D341Med (cell line): ENCODE measurements around the gene ADAM15.

Source experiments
- DNase-seq: peaks from one replicate; pipeline ENCODE4 v3.0.0; 2012; ENCODE audit warnings: low spot score

The ADAM15 gene

GRCh38 chr1:155049651-155050559, 1.2 kb upstream of the ADAM15 start:
- no peak for DNase-seq

DNA sequence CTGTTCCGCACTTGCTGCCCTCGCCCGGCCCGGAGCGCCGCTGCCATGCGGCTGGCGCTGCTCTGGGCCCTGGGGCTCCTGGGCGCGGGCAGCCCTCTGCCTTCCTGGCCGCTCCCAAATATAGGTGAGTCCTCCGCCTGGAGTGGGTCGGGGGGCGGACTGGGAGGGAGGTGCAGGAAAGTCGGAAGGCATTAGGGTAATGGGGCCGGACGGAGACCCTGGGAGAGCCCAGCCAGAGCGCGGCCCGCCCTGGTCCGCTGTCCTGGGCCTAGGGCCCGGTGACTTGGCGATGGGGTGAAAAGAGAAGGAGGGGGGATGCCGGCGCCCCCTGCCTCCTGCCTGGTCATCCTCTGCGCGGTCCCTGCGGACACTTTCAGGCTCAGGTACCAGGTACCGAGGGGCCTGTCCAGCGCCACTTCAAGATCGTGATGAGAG, 243 bp downstream of the ADAM15 start:
- DNase-seq = no peak

DNA sequence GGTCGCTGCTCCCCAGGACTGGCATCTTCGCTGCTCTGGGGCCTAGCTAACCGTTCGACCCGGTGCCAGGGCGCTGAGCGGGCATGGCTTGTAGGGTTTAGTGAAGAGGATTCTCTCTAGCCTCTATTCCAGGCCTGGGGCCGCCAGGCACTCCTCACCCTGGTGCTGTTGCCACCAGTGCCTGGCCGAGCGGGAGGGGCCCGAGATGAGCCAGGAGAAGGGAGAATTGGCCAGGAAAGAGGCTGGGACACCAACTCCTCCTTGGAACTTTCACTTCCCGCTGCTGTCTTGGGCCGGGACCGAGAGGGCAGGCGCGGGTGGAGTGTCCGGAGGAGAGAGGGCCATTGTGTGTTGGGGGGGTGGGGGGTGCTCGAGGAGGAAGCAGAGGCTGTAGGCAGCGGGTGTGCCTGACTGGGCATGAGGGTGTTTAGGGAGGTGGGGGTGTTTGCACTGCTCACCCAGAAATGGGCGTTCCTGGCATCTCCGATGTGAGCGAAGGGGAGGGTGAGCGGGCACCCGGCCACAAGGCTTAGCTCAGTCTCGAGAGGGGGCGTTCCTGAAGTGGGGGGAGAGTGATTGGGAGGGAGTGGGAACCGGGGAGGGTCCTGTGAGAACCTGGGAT, 772 bp downstream of the ADAM15 start:
- peak; percentile 73 for DNase-seq

- no peak for DNase-seq
Observed at GRCh38 chr1:155052439-155053395, 1.6 kb downstream of the ADAM15 start.

DNA sequence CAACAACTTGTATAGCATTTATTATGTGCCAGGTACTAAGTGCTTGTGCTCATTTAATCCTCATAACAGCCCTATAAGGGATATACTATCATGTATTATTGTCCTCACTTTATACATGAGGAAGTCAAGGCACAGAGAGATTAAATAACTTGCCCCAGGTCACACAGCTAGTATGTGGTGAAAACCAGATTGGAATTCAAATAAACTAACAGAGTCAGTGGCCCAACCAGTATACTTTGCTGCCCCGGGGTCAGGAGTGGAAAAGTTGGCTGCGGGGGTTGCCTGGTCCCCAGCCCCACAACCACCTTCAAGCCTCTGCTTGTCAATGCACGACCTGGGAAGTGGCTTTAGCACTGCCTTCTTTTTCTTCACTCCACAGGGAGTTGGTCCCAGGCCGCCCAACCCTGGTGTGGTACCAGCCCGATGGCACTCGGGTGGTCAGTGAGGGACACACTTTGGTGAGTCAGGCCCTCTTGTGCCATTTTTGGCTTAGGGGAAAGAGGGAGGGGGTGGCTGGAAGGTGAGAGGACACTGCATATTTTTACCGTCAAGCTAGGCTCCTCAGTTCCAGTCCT, 2.5 kb downstream of the ADAM15 start:
- no peak for DNase-seq

DNA sequence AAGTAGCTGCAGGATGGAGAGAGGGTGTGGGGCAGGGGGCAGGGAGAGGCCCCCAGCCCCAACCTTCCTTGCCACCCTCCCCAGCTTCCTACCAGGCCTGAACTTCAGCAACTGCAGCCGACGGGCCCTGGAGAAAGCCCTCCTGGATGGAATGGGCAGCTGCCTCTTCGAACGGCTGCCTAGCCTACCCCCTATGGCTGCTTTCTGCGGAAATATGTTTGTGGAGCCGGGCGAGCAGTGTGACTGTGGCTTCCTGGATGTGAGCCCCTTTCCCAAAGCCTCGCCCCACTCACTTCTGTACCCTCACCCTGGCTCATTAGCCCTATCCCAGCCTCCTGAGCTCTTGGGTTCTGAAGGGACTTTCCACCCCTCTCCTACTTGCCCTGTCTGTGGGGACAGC, 6.0 kb downstream of the ADAM15 start:
- no peak for DNase-seq

- no peak for DNase-seq
Observed at GRCh38 chr1:155057788-155058211, 6.7 kb downstream of the ADAM15 start.

DNA sequence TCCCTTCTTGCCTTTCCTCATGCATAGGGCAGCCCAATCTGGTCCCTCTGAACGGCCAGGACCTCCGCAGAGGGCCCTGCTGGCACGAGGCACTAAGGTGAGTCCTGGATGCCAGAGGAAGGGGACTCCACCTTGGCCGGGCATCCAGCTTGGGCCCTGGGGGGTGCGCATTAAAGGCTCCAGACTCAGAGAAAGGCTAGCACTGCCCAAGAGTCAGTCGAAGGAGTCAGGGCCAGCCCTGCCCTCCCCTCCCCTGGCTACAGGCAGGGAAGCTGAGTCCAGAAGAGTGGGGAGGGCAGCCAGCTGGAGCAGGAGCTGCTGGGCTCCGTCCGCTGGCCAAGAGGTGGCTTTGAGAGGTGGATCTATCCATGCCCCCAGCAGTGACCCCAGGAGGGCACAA, 9.6 kb downstream of the ADAM15 start:
- DNase-seq = no peak

DNA sequence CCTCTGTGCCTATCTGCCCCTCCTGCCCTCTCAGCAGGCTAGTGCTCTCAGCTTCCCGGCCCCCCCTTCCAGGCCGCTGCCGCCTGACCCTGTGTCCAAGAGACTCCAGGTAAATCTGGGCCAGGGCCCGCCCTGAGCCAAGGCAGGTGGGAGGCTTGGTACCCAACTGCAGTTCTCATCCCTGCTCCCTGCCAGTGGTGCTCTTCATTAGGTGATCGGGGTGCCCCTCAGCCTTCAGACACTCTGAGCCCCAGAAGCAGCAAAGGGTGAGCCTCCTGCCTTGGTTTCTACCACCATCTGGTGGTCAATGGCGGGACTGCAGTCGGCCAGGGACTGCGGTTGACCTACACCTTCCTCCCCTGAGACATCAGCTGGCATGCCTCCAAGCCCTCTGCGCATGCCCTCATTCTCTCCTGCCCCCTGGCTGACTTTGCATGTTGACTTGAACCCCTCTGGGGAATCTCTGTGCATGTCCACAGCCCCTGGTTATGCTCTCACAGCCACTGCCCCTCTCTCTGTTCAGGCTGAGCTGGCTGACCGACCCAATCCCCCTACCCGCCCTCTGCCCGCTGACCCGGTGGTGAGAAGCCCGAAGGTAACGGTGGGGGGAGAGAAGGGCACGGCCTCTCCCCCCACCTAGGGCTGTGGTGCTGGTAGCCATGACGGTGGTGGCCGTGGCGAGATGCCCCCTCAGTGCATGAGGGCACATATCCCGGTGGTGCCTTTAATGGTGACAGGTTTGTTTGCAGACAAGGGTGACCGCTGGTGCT, 10.4 kb downstream of the ADAM15 start:
- DNase-seq = peak; percentile 92

GRCh38 chr1:155062151-155062686, 11.1 kb downstream of the ADAM15 start:
- DNase-seq = peak; percentile 67

GRCh38 chr1:155062702-155063411, 11.7 kb downstream of the ADAM15 start:
- DNase-seq = peak; percentile 93

- peak; percentile 85 for DNase-seq
Observed at GRCh38 chr1:155063550-155064110, 12.5 kb downstream of the ADAM15 start, which contains the start of gene EFNA4. Gene EFNA4 (plus strand): TSS chr1:155063740. CDS start chr1:155063824, 84 bp downstream.

GRCh38 chr1:155064111-155064831, 13.2 kb downstream of the ADAM15 start:
- no peak for DNase-seq

- no peak for DNase-seq
Observed at GRCh38 chr1:155064832-155065429, 13.8 kb downstream of the ADAM15 start.

- DNase-seq = no peak
Observed at GRCh38 chr1:155066777-155067176, 15.7 kb downstream of the ADAM15 start.

DNA sequence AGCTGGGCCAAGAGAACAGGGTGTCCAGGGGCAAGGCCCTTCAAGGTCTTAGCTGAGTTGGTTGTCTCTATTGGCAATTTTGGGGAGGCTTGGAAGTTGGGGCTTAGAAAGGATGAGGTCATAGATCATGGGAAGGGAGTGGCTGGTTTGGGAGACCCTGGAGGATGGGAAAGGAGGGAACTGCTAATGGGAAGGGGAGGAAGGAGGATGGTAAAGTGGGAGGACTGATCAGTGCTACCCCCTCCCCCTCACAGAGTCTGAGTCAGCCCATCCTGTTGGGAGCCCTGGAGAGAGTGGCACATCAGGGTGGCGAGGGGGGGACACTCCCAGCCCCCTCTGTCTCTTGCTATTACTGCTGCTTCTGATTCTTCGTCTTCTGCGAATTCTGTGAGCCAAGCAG, 17.5 kb downstream of the ADAM15 start:
- DNase-seq = no peak

GRCh38 chr1:155069551-155070157, 18.5 kb downstream of the ADAM15 start:
- DNase-seq = no peak

DNA sequence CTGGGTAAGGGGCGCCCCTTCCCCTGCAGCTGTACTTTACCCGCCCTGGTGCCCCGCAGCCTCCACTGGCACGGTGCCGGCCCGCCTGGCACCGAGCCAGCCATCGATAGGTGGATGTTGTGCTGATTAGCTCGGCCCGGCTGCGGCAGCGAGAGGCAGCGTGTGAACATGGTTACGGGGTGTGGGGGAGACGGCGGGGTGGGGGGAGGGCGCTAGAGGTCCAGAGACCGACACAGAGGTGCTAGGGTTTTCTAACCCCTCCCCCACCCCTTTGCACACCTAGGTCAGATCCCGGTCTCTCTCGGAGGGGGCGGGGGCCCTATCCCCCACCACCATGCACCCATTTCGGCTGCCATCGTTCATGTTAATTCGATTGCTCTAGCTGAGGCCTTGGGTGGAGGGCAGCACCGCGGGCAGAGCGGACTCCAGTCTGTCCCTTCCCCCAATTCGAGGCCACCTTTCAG, 19.1 kb downstream of the ADAM15 start:
- no peak for DNase-seq
